BE2C (cell line): Measurements from ENCODE around the gene PLXDC1. TPM values are rescaled to one million over a fixed set of nuclear protein-coding genes. Genes with fewer than 3 reads are reported as not detected.

ENCODE experiments used
- DNase-seq: peaks from one replicate; pipeline ENCODE4 v3.0.0-alpha.2; 2020
- H3K27me3 ChIP-seq: fragments of 250-450 bp; sonication (Bioruptor Pico); 2 replicates; pipeline ENCODE4 v1.5.1; 2020; ENCODE audit warnings: mild to moderate bottlenecking
- H3K36me3 ChIP-seq: fragments of 250-450 bp; sonication (Bioruptor Pico); 2 replicates; pipeline ENCODE4 v1.5.1; 2020; ENCODE audit warnings: mild to moderate bottlenecking
- H3K4me1 ChIP-seq: fragments of 250-450 bp; sonication (Bioruptor Pico); 2 replicates; pipeline ENCODE4 v1.5.1; 2020
- H3K4me3 ChIP-seq: 2 replicates; pipeline ENCODE4 v1.5.1; 2011; ENCODE audit warnings: low read depth, low read length
- H3K9me3 ChIP-seq: fragments of 250-450 bp; sonication (Bioruptor Pico); 2 replicates; pipeline ENCODE4 v1.5.1; 2020
- polyA plus RNA-seq: library from polyadenylated mRNA; unstranded; fragments of >200 nt; gene quantifications from one replicate; pipeline ENCODE4 v1.2.1, GENCODE V29; 2012; ENCODE audit warnings: low read depth, missing spikeins; ENCODE audit not compliant: insufficient read length, insufficient read depth
- TF ChIP-seq, protein P1 (sequence below): IDR thresholded peaks from 2 replicates; pipeline ENCODE4 v1.5.1; 2012; ENCODE audit warnings: mild to moderate bottlenecking, low read depth, low read length

The PLXDC1 gene
- polyA plus RNA-seq, result 1.0 TPM

DNA sequence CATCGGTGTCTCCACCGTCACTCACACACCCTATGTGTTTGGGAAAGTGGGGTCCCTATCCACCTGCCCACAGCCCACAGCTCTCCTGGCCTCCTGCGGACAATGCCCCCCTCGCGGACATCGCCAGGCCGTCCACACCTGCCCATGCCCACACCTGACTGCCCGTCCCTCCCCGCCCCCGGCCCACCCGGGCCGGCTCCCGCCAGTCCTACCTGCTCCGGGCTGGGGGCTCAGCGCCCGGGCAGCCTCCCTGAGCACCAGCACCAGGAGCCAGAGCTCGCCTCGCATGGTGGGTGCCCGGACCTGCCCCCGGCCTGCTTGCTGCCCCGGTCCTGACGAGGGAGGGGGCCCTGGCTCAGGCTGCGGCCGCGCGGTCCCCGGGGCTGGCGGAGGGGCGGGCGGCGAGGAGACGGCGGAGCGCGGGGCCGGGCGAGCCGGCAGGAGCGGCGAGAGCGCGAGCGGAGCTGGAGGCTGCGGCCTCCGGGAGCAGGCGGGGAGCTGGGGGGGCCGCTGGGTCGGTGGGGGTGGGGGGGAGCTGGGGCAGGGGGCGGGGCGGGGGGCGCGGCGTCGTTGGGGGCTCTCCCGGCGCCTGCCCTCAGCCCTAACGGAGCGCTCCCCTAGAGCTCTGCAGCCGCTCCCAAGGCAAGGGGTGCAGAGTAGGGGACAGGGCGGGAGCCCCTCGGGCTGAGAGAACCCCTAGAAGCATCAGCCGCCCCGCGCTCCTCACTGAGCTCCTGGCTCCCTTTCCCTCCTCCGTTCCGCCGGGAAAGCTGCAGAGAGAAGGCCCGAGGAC is at the start of gene PLXDC1:
PLXDC1 (minus strand) TSS at position 488 of the 793 bp plus-strand sequence; CDS start at position 288, 200 bp downstream.
- no peaks in the 10 kb centered on the region for H3K9me3 ChIP-seq
- DNase-seq, result no peak
- H3K4me1 ChIP-seq, result 0 out of 2 replicates have a peak, but pooled peaks cover 3% of the 10 kb centered on the region
- H3K36me3 ChIP-seq, result no peaks in the 10 kb centered on the region
- TF ChIP-seq, protein P1, sequence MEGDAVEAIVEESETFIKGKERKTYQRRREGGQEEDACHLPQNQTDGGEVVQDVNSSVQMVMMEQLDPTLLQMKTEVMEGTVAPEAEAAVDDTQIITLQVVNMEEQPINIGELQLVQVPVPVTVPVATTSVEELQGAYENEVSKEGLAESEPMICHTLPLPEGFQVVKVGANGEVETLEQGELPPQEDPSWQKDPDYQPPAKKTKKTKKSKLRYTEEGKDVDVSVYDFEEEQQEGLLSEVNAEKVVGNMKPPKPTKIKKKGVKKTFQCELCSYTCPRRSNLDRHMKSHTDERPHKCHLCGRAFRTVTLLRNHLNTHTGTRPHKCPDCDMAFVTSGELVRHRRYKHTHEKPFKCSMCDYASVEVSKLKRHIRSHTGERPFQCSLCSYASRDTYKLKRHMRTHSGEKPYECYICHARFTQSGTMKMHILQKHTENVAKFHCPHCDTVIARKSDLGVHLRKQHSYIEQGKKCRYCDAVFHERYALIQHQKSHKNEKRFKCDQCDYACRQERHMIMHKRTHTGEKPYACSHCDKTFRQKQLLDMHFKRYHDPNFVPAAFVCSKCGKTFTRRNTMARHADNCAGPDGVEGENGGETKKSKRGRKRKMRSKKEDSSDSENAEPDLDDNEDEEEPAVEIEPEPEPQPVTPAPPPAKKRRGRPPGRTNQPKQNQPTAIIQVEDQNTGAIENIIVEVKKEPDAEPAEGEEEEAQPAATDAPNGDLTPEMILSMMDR, result no peak
- H3K27me3 ChIP-seq, result peaks cover 19% of the 10 kb centered on the region
- peak within 1 kb of the TSS; percentile 99 for H3K4me3 ChIP-seq

DNA sequence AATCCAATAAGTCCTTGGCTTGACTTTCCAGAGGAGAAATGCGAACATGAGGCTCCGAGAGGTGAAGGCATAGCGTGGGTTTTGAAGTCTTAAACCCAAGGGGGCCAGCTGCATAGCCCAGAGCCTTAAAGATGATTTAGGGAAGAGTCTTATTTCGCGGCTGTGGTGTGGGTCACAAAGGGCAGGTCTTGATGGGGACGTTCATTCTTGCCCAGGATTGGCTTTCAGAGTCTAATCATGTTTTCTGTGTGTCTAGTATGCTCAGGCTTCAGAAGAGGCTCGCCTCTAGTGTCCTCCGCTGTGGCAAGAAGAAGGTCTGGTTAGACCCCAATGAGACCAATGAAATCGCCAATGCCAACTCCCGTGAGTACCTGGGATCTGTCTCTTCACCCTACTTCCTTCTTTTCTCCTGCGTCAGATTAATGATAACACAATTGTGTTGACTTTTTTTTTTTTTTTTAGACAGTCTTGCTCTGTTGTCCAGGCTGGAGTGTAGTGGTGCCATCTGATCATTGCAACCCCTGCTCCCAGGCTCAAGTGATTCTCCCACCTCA is 49.6 kb upstream of the PLXDC1 start:
- TF ChIP-seq, protein P1, result no peak
- peaks cover 48% of the 10 kb centered on the region for H3K36me3 ChIP-seq
- H3K4me3 ChIP-seq, result peak overlapping the region; percentile 98
- peaks cover 3% of the 10 kb centered on the region; the same call in 1 of the 2 replicates for H3K4me1 ChIP-seq
- no peaks in the 10 kb centered on the region for H3K27me3 ChIP-seq
- no peaks in the 10 kb centered on the region for H3K9me3 ChIP-seq
- no peak for DNase-seq

DNA sequence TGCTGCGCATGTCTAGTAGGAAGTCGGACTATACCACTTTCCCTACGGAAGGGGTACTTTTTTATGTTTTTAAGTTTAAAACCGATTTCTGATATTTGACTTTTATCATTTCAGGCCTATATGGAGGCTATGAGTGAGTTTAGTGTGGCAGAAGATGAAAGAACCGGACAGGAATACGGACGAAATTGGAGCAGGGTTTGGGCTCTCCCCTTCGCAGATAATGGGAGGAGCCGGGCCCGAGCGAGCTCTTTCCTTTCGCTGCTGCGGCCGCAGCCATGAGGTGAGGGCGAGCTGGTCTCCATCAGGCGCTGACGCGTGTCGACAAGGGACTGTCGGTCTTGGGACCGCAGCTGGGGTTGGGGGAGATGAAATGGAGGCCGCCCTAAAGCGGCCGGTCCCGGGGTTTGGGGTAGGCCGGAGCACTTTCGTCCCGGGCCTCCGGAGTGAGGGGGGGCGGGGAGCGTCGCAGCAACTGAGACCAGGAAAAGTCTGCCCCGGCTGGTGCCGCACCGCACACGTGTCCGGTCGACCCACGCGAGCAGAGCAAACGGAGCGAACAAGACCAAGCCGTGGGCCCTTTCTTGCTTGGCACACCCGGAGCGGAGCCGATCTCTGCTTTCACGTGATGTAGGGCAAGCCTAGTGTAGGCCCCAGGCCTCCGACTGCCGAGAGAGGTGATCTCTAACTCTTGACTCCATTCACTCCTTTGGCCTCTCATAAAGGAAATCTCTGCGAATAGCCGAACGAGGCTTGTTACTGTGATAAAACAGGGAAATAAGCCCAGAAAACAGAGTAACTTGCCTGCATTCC is 48.8 kb upstream of the PLXDC1 start, which contains the start of gene RPL19:
RPL19 (plus strand) TSS at position 214 of the 810 bp plus-strand sequence; CDS start at position 276, 62 bp downstream.
- TF ChIP-seq, protein P1, result no peak
- peak within 1 kb of the TSS; percentile 98 for H3K4me3 ChIP-seq
- peaks cover 3% of the 10 kb centered on the region; the same call in 1 of the 2 replicates for H3K4me1 ChIP-seq
- peak; percentile 80 for DNase-seq
- H3K36me3 ChIP-seq, result peaks cover 48% of the 10 kb centered on the region
- no peaks in the 10 kb centered on the region for H3K27me3 ChIP-seq
- H3K9me3 ChIP-seq, result no peaks in the 10 kb centered on the region

DNA sequence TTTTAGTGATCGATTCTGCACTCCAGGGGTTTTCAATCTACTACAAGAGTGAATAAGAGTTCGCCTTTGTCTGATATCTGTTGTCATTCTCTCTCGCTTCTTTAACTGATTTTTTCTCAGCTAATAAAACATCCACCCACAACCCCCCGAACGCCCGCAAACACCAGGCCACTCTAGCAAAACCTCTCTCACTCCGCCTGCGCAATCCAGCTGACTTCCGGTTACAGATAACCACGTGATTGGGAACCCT is 48.3 kb upstream of the PLXDC1 start:
- Histone ChIP-seq H3K9me3 (no peaks in the 10 kb centered on the region), H3K4me3 (peak overlapping the region; percentile 98), H3K27me3 (no peaks in the 10 kb centered on the region), H3K4me1 (peaks cover 6% of the 10 kb centered on the region; the same call in 1 of the 2 replicates), H3K36me3 (peaks cover 43% of the 10 kb centered on the region)
- DNase-seq, result peak; percentile 90
- TF ChIP-seq, protein P1, result no peak

DNA sequence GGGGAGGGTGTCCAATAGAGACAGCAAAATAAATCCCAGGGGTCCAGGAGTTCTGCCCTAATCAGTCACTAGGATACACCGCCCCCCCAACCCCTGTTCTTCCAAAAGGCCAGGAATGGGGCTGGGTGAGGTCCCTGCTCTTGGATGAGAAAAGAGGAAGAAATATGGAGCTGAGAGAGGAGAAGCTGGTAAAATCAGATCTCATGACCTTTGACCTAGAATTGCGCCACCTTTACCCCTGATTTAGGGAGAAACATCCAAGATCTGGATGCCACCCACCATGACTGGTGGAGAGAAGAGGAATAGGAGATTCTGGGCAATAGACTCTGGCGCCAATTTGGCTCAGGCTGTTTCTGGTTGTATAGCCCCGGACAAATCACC is 46.7 kb upstream of the PLXDC1 start:
- Histone ChIP-seq H3K27me3 (no peaks in the 10 kb centered on the region), H3K9me3 (no peaks in the 10 kb centered on the region), H3K36me3 (peaks cover 34% of the 10 kb centered on the region), H3K4me3 (peak overlapping the region; percentile 77), H3K4me1 (peaks cover 10% of the 10 kb centered on the region; the same call in 1 of the 2 replicates)
- DNase-seq, result no peak
- TF ChIP-seq, protein P1, result no peak
